NCI-H446 treated with DMSO at 0.1 percent for 48 hours (cell line): Measurements from ENCODE around the gene STX1B.
"Not testable (repeated sequence)": the region's sequence is repeated elsewhere in the genome, so short reads cannot be mapped to it uniquely, and the experiment has no call there.

Source experiments
- DNase-seq: peaks from one replicate; lab custom pipeline; 2025; lab: John Stamatoyannopoulos, UW

Gene STX1B

DNA sequence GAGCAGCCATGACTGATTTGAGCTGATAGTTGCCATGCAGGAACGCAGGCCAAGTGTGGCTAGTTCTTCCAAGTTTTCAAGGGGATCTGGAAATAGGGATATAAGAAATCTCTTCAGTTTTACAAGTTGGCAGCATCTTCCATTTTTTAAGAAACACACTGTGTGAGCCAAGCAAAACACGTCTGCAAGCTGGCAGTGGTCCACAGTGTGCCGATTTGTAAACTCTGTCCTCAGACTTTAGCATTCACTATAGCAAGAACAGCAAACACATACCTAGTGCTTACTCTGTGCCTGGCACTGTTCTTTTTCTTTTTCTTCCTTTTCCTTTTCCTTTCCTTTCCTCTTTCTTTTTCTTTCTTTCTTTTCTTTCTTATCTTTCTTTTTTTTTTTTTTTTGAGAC, 58.7 kb downstream of the STX1B start:
- DNase-seq = peak; percentile 13

- DNase-seq = no peak
Observed at GRCh38 chr16:30951193-30951592, 59.2 kb downstream of the STX1B start.

- no peak for DNase-seq
Observed at GRCh38 chr16:30950516-30951065, 59.8 kb downstream of the STX1B start.

GRCh38 chr16:30949650-30950515, 60.6 kb downstream of the STX1B start:
- no peak for DNase-seq

DNA sequence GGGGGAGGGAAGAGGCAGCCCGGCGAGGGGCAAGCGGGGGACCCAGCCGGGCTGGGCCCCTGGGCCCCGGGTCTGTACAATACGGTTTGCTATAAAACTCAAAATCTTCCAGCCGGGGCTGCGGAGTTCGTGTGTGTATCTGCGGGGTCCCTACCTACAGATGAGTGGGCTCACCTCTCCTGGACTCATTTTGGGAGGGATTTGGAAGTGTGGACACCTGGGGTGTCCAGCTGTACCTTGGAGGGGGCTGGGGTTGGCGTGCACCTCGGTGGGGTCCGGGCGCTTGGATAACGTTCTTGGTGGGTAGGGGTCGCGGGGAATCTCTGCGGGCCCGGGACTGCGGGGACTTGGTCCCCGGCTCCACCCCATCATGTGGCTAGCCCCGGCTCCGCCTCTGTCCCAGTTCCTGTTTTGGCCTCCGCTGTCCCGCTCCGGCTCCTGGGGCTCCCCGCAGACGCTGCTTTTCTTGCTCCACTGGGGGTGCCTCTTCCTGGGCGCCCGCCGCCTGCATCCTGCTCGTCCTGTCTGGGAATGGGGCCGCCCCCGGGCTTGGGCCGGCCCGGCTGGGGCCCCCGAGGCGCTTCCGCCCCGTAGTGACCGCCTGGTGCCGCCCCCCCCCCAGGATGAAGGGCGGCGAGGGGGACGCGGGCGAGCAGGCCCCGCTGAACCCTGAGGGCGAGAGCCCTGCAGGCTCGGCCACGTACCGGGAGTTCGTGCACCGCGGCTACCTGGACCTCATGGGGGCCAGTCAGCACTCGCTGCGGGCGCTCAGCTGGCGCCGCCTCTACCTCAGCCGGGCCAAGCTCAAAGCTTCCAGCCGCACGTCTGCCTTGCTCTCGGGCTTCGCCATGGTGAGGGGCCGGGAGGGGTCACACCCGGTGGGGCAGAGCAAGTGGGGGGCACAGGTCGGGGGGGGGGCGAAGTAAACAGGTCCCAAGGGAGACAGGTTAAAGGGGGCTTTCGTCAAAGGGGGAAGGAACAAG, 61.5 kb downstream of the STX1B start, which contains the start of gene ORAI3:
Gene ORAI3 (plus strand): TSS at position 402 of the 983 bp plus-strand sequence. CDS start 222 bp downstream, at position 624.
- DNase-seq = no peak

GRCh38 chr16:30947859-30948666, 62.4 kb downstream of the STX1B start:
- no peak for DNase-seq

GRCh38 chr16:30947541-30947858, 62.9 kb downstream of the STX1B start:
- DNase-seq = no peak

DNA sequence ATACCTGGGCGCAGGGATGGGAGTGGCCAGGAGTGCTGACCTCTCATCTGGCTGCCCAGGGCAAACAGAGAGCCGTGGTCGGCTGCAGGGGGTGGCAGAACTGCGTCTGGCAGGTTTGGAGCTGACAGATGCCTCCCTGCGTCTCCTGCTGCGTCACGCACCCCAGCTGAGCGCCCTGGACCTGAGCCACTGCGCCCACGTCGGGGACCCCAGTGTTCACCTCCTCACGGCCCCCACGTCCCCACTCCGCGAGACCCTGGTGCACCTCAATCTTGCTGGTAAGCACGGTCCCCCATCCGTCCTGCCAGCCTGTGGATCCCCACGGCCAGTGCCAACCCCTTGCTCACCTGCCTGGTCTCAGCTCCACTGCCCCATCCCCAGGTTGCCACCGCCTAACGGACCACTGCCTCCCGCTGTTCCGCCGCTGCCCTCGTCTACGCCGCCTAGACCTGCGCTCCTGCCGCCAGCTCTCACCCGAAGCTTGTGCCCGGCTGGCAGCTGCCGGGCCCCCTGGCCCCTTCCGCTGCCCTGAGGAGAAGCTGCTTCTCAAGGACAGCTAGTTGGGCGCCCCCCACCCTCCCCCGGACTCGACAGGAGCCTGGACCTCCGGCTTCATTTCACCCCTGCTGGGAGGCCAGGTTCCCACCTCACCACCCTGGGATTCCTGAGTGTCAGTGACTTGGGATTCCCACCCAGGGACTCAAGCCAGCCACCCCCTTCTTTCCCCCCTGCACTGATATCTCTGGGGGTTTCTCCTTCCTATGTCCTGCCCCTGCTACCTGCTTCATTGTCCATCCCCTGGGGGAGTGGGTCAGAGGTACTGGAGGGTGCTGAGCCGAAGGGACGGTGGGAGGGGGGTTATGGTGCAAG, 63.5 kb downstream of the STX1B start:
- no peak for DNase-seq

- DNase-seq = no peak
Observed at GRCh38 chr16:30944352-30944751, 66.1 kb downstream of the STX1B start.

DNA sequence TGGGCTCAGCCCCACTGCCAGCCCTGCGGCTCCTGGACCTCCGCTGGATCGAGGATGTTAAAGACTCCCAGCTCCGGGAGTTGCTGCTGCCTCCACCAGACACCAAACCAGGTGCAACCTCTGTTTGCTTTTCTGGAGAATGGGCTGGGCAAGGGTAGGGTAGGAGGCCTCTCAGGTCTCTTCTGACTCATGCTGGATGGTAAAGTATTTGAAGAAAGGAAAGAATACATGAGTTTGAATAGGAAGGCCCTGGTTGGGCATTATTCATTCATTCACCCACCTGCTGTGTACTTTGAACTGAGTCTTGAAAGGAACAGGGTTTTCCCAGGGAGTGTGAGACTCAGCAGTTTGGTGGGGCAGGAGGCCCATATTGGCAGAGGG, 68.0 kb downstream of the STX1B start:
- DNase-seq = no peak

GRCh38 chr16:30941600-30942425, 68.6 kb downstream of the STX1B start:
- no peak for DNase-seq

- DNase-seq = not testable (repeated sequence)
Observed at GRCh38 chr16:30939571-30939970, 70.9 kb downstream of the STX1B start.
